Nephron (organoid): Measurements from ENCODE around the gene CHST10.

ENCODE experiments used
- H3K27ac Mint-ChIP-seq, 3 experiments: 2 replicates each; pipeline ENCODE4 v1.8.0; 2020; ENCODE audit warnings: mixed read lengths in 3 of 3, mild to moderate bottlenecking in 2 of 3, moderate library complexity in 1 of 3
- H3K27me3 Mint-ChIP-seq: 2 replicates; pipeline ENCODE4 v1.8.0; 2021; ENCODE audit warnings: low read depth, mild to moderate bottlenecking, moderate library complexity, mixed read lengths
- H3K36me3 Mint-ChIP-seq: 2 replicates; pipeline ENCODE4 v1.8.0; 2020; ENCODE audit warnings: low read depth, mixed read lengths
- H3K4me1 Mint-ChIP-seq: 2 replicates; pipeline ENCODE4 v1.8.0; 2020; ENCODE audit warnings: mixed read lengths
- H3K4me3 Mint-ChIP-seq, 3 experiments: 2 replicates each; pipeline ENCODE4 v1.8.0; 2020; ENCODE audit warnings: mild to moderate bottlenecking in 3 of 3, mixed read lengths in 3 of 3, moderate library complexity in 2 of 3
- H3K9me3 Mint-ChIP-seq: 2 replicates; pipeline ENCODE4 v1.8.0; 2020; ENCODE audit warnings: mixed read lengths
- CTCF ChIP-seq, 3 experiments: fragments of 200-600 bp; sonication (generic); IDR thresholded peaks; one replicate each; pipeline ENCODE4 v1.5.0; 2021; ENCODE audit warnings: antibody characterized with exemption in 3 of 3; ENCODE audit not compliant: unreplicated experiment in 3 of 3

Gene CHST10

GRCh38 chr2:100407563-100407962 is 9.9 kb downstream of the CHST10 start:
- TF ChIP-seq CTCF (IDR thresholded peaks at IDR 0.05; ENCODE audit: unreplicated experiment in 3 of 3), result no peak
- no peaks in the 10 kb centered on the region for H3K9me3 Mint-ChIP-seq
- H3K36me3 Mint-ChIP-seq, result peaks cover 49% of the 10 kb centered on the region
- no peak overlapping the region for H3K27ac Mint-ChIP-seq
- no peaks in the 10 kb centered on the region for H3K27me3 Mint-ChIP-seq
- peaks cover 6% of the 10 kb centered on the region for H3K4me1 Mint-ChIP-seq
- no peak overlapping the region for H3K4me3 Mint-ChIP-seq

- TF ChIP-seq CTCF (IDR thresholded peaks at IDR 0.05; ENCODE audit: unreplicated experiment in 3 of 3), result no peak
- H3K27ac Mint-ChIP-seq, result no peak overlapping the region
- H3K9me3 Mint-ChIP-seq, result no peaks in the 10 kb centered on the region
- H3K4me1 Mint-ChIP-seq, result peaks cover 6% of the 10 kb centered on the region
- peaks cover 53% of the 10 kb centered on the region for H3K36me3 Mint-ChIP-seq
- no peaks in the 10 kb centered on the region for H3K27me3 Mint-ChIP-seq
- no peak overlapping the region for H3K4me3 Mint-ChIP-seq
These were observed 10.4 kb downstream of the CHST10 start for GRCh38 chr2:100407073-100407472.

GRCh38 chr2:100406120-100406508 is 11.4 kb downstream of the CHST10 start:
- H3K4me3 Mint-ChIP-seq, result no peak overlapping the region
- H3K9me3 Mint-ChIP-seq, result no peaks in the 10 kb centered on the region
- peaks cover 6% of the 10 kb centered on the region for H3K4me1 Mint-ChIP-seq
- no peaks in the 10 kb centered on the region for H3K27me3 Mint-ChIP-seq
- no peak for TF ChIP-seq CTCF (IDR thresholded peaks at IDR 0.05; ENCODE audit: unreplicated experiment in 3 of 3)
- H3K36me3 Mint-ChIP-seq, result peaks cover 52% of the 10 kb centered on the region
- H3K27ac Mint-ChIP-seq, result no peak overlapping the region

- H3K9me3 Mint-ChIP-seq, result no peaks in the 10 kb centered on the region
- no peaks in the 10 kb centered on the region for H3K27me3 Mint-ChIP-seq
- H3K4me3 Mint-ChIP-seq, result no peak overlapping the region
- H3K4me1 Mint-ChIP-seq, result peaks cover 6% of the 10 kb centered on the region
- no peak for TF ChIP-seq CTCF (IDR thresholded peaks at IDR 0.05; ENCODE audit: unreplicated experiment in 3 of 3)
- H3K36me3 Mint-ChIP-seq, result peaks cover 52% of the 10 kb centered on the region
- no peak overlapping the region for H3K27ac Mint-ChIP-seq
These were observed 11.9 kb downstream of the CHST10 start for GRCh38 chr2:100405403-100406119.

GRCh38 chr2:100404411-100404810 is 13.1 kb downstream of the CHST10 start:
- TF ChIP-seq CTCF (IDR thresholded peaks at IDR 0.05; ENCODE audit: unreplicated experiment in 3 of 3), result no peak
- Mint-ChIP-seq H3K4me3 (no peak overlapping the region), H3K9me3 (no peaks in the 10 kb centered on the region), H3K27ac (no peak overlapping the region), H3K36me3 (peaks cover 54% of the 10 kb centered on the region), H3K4me1 (peaks cover 6% of the 10 kb centered on the region), H3K27me3 (no peaks in the 10 kb centered on the region)

- Mint-ChIP-seq H3K9me3 (no peaks in the 10 kb centered on the region), H3K36me3 (peaks cover 54% of the 10 kb centered on the region), H3K27me3 (no peaks in the 10 kb centered on the region), H3K4me3 (no peak overlapping the region), H3K4me1 (peaks cover 6% of the 10 kb centered on the region), H3K27ac (no peak overlapping the region)
- TF ChIP-seq CTCF (IDR thresholded peaks at IDR 0.05; ENCODE audit: unreplicated experiment in 3 of 3), result no peak
These were observed 13.7 kb downstream of the CHST10 start for GRCh38 chr2:100403722-100404121.
